ENCODE results near the gene FAM193A.
A peak's percentile ranks its signal among the peaks of the same experiment; 100 is the strongest.

Gene FAM193A

DNA sequence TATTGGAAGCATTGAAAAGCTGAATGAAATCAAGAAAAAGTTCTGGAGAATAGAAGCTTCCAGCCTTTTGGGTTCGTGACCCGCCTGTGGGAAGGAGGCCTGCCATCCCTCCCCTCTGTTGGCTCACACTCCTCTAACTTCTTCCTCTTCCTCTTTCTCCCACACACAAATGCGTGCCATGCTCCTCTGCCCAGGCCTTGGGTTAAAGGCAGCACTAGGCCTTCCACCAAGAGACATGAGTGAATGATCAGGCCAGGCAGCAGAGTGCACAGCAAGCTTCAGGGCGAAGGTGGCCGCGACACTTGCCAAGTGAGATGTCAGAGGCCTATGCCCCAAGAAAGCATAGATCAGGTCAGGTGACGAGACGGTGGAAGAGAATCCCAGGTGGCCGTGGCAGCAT, 38.4 kb downstream of the FAM193A start:
- TF ChIP-seq REST (IDR thresholded peaks at IDR 0.05; ENCODE audit: insufficient replicate concordance, low read depth) (no peak), POLR2AphosphoS5 (IDR thresholded peaks at IDR 0.05; ENCODE audit: low read depth) (peak; percentile 61), SPI1 (IDR thresholded peaks at IDR 0.05; ENCODE audit: borderline replicate concordance, low read depth) (peak; percentile 97)
- Histone ChIP-seq H3K27me3 (ENCODE audit: insufficient read depth, poor library complexity, severe bottlenecking) (no peaks in the 10 kb centered on the region), H3K4me3 (replicated peaks; ENCODE audit: insufficient read depth, low read length) (no peak overlapping the region), H3K27ac (replicated peaks) (peak overlapping the region; percentile 65)
- DNase-seq (ENCODE audit: low read depth in 1 of 2, low spot score in 1 of 2), result peak; percentile 56 to 91

DNA sequence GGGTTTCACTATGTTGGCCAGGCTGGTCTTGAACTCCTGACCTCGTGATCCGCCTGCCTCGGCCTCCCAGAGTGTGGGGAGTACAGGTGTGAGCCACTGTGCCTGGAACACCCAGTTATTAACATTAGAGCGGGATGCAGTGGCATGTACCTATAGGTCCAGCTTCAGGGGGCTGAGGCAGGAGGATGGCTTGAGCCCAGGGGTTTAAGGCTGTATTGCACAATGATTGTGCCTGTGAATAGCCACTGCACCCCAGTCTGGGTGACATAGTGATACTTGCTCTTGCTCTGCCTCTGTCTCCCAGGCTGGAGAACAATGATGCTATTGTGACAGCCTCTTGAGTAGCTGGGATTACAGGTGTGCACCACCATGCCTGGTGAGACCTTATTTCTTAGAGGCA, 39.8 kb downstream of the FAM193A start:
- H3K27me3 ChIP-seq (ENCODE audit: insufficient read depth, poor library complexity, severe bottlenecking), result no peaks in the 10 kb centered on the region
- no peak for DNase-seq (ENCODE audit: low read depth in 1 of 2, low spot score in 1 of 2)
- TF ChIP-seq POLR2AphosphoS5 (IDR thresholded peaks at IDR 0.05; ENCODE audit: low read depth) (no peak), GABPA (IDR thresholded peaks at IDR 0.05; ENCODE audit: low read depth) (no peak), SPI1 (IDR thresholded peaks at IDR 0.05; ENCODE audit: borderline replicate concordance, low read depth) (no peak), REST (IDR thresholded peaks at IDR 0.05; ENCODE audit: insufficient replicate concordance, low read depth) (no peak)
- TF ChIP-seq, protein P1, sequence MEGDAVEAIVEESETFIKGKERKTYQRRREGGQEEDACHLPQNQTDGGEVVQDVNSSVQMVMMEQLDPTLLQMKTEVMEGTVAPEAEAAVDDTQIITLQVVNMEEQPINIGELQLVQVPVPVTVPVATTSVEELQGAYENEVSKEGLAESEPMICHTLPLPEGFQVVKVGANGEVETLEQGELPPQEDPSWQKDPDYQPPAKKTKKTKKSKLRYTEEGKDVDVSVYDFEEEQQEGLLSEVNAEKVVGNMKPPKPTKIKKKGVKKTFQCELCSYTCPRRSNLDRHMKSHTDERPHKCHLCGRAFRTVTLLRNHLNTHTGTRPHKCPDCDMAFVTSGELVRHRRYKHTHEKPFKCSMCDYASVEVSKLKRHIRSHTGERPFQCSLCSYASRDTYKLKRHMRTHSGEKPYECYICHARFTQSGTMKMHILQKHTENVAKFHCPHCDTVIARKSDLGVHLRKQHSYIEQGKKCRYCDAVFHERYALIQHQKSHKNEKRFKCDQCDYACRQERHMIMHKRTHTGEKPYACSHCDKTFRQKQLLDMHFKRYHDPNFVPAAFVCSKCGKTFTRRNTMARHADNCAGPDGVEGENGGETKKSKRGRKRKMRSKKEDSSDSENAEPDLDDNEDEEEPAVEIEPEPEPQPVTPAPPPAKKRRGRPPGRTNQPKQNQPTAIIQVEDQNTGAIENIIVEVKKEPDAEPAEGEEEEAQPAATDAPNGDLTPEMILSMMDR (IDR thresholded peaks at IDR 0.05; ENCODE audit: insufficient read depth, low read length), result no peak
- no peak overlapping the region for H3K4me3 ChIP-seq (replicated peaks; ENCODE audit: insufficient read depth, low read length)
- no peak overlapping the region for H3K27ac ChIP-seq (replicated peaks)

- TF ChIP-seq, protein P1 (IDR thresholded peaks at IDR 0.05; ENCODE audit: insufficient read depth, low read length), result no peak
- TF ChIP-seq GABPA (IDR thresholded peaks at IDR 0.05; ENCODE audit: low read depth) (no peak), SPI1 (IDR thresholded peaks at IDR 0.05; ENCODE audit: borderline replicate concordance, low read depth) (no peak), REST (IDR thresholded peaks at IDR 0.05; ENCODE audit: insufficient replicate concordance, low read depth) (no peak), POLR2AphosphoS5 (IDR thresholded peaks at IDR 0.05; ENCODE audit: low read depth) (no peak)
- H3K4me3 ChIP-seq (replicated peaks; ENCODE audit: insufficient read depth, low read length), result no peak overlapping the region
- no peak overlapping the region for H3K27ac ChIP-seq (replicated peaks)
- DNase-seq (ENCODE audit: low read depth in 1 of 2, low spot score in 1 of 2), result no peak
- H3K27me3 ChIP-seq (ENCODE audit: insufficient read depth, poor library complexity, severe bottlenecking), result no peaks in the 10 kb centered on the region
Measured at GRCh38 chr4:2578106-2578505, 41.7 kb downstream of the FAM193A start.
